Cardiac muscle cell (in vitro differentiated cells and primary cell): ENCODE results near the gene C6orf132. TPM values are rescaled to one million over a fixed set of nuclear protein-coding genes. Genes with fewer than 3 reads are reported as not detected.
"Not testable (repeated sequence)": the region's sequence is repeated elsewhere in the genome, so short reads cannot be mapped to it uniquely, and the experiment has no call there.

ENCODE experiments used
- DNase-seq, 2 donors: peaks; one replicate each; pipeline versions ENCODE4 v3.0.0 to v3.0.0-alpha.2; 2010 to 2017; ENCODE audit warnings: low read depth in 1 of 2, low spot score in 1 of 2
- H3K27ac ChIP-seq: fragments of 200-600 bp; sonication (generic); 2 replicates; pipeline ENCODE4 v1.5.1; 2016
- H3K27me3 ChIP-seq: fragments of 200-600 bp; sonication (generic); 2 replicates; pipeline ENCODE4 v1.6.0; 2016; ENCODE audit warnings: control low read depth
- H3K36me3 ChIP-seq: fragments of 200-600 bp; sonication (generic); 2 replicates; pipeline ENCODE4 v1.5.1; 2016; ENCODE audit warnings: control low read depth
- H3K4me1 ChIP-seq: fragments of 200-600 bp; sonication (generic); 2 replicates; pipeline ENCODE4 v1.8.1; 2017; ENCODE audit warnings: low read depth, mild to moderate bottlenecking, mixed run types
- H3K4me3 ChIP-seq: fragments of 200-600 bp; sonication (generic); 2 replicates; pipeline ENCODE4 v1.5.1; 2016; ENCODE audit warnings: mild to moderate bottlenecking
- H3K9me3 ChIP-seq: fragments of 200-600 bp; sonication (generic); 2 replicates; pipeline ENCODE4 v1.5.1; 2017; ENCODE audit warnings: low read depth, mild to moderate bottlenecking, control low read depth
- CTCF ChIP-seq: IDR thresholded peaks from 2 replicates; pipeline ENCODE4 v1.5.1; 2012; ENCODE audit warnings: low read depth, mild to moderate bottlenecking, low read length
- polyA plus RNA-seq: library from polyadenylated mRNA; unstranded; fragments of >200 nt; fragmentation: Nextera tagmentation; extraction: Ambion mirVana; gene quantifications from 2 replicates; pipeline ENCODE4 v1.2.1, GENCODE V29; 2016
- total RNA-seq: library from RNA; depleted of rRNA; stranded (reverse); fragments of >200 nt; gene quantifications from 2 replicates; pipeline ENCODE4 v1.2.3, GENCODE V29; 2016

C6orf132 gene
- total and polyA plus RNA-seq, 2 experiments from 2014 or later = 0.56 to 2.7 TPM

DNA sequence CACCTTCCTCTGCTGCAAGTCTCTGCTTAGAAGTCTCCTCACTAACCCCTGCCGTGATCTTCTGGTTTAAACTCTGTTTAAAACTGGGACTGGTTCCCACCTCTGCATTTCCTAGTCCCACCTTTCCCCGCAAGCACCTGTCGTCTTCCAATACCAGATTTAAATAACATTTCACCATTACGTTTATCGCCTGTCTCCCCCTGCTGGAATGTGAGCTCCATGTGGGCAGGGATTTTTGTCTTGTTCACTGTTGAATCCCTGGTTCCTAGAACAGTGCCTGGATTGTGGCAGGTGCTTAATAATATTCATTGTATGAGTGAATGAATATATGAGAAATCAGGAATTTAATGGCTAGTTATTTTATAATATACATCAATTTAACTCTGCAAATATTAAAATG lies 33.4 kb upstream of the C6orf132 start:
- no peak for DNase-seq
- peak; percentile 30 for TF ChIP-seq CTCF
- H3K27ac ChIP-seq = no peak overlapping the region
- H3K4me3 ChIP-seq = no peak overlapping the region
- no peaks in the 10 kb centered on the region for H3K9me3 ChIP-seq
- H3K4me1 ChIP-seq = no peaks in the 10 kb centered on the region
- H3K27me3 ChIP-seq = no peaks in the 10 kb centered on the region
- no peaks in the 10 kb centered on the region for H3K36me3 ChIP-seq

DNA sequence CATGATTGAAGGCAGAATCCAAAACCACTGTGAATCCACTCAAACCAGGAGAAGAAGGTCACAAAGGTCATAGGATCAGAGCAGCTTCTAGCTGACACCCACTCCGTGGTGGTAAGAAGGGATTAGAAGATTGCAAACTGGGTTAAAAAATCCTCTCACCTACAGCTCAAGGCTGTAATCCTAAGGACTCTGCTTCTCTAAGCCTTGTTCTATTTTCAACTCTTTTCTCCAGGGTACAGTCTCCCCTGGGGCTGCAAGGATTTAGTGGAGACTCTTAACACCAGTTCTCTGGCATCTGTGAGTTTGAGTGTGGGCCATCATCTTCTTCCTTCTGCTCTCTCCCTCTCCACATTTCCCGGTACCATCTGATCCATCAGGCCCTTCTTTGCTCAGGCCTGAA lies 30.7 kb upstream of the C6orf132 start, which contains the start of gene GUCA1A:
Gene GUCA1A, plus strand, starts transcription at position 264 of the 400 bp plus-strand sequence. CDS start 250 bp downstream, outside the sequence.
- Histone ChIP-seq H3K9me3 (no peaks in the 10 kb centered on the region), H3K4me3 (no peak within 1 kb of the TSS), H3K27me3 (no peaks in the 10 kb centered on the region), H3K36me3 (no peaks in the 10 kb centered on the region), H3K4me1 (no peaks in the 10 kb centered on the region), H3K27ac (no peak within 1 kb of the TSS)
- no peak for TF ChIP-seq CTCF
- DNase-seq = no peak

- no peaks in the 10 kb centered on the region for H3K27me3 ChIP-seq
- H3K36me3 ChIP-seq = no peaks in the 10 kb centered on the region
- no peak overlapping the region for H3K27ac ChIP-seq
- TF ChIP-seq CTCF = no peak
- no peak overlapping the region for H3K4me3 ChIP-seq
- no peaks in the 10 kb centered on the region for H3K9me3 ChIP-seq
- no peak for DNase-seq
- no peaks in the 10 kb centered on the region for H3K4me1 ChIP-seq
Measured at GRCh38 chr6:42171813-42172581, 29.6 kb upstream of the C6orf132 start.

DNA sequence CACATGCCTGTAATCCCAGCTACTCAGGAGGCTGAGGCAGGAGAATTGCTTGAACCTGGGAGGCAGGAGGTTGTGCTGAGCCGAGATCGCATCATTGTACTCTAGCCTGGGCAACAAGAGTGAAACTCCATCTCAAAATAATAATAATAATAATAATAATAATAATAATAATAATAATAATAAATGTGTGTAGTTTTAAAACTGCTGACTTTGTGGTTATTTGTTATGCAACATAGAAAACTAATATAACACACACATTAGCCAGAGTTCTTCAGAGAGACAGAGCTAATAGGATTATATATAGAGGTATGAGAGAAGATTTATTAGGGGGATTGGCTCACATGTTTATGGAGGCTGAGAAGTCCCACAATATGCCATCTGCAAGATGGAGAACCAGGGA lies 27.4 kb upstream of the C6orf132 start:
- DNase-seq, H3K36me3 ChIP-seq, H3K9me3 ChIP-seq, H3K4me3 ChIP-seq, H3K4me1 ChIP-seq, H3K27me3 ChIP-seq, H3K27ac ChIP-seq: not testable (repeated sequence)

GRCh38 chr6:42168650-42169049 lies 26.2 kb upstream of the C6orf132 start:
- no peaks in the 10 kb centered on the region for H3K27me3 ChIP-seq
- DNase-seq = no peak
- TF ChIP-seq CTCF = peak; percentile 17
- H3K4me1 ChIP-seq = no peaks in the 10 kb centered on the region
- no peak overlapping the region for H3K27ac ChIP-seq
- no peaks in the 10 kb centered on the region for H3K36me3 ChIP-seq
- no peak overlapping the region for H3K4me3 ChIP-seq
- no peaks in the 10 kb centered on the region for H3K9me3 ChIP-seq

DNA sequence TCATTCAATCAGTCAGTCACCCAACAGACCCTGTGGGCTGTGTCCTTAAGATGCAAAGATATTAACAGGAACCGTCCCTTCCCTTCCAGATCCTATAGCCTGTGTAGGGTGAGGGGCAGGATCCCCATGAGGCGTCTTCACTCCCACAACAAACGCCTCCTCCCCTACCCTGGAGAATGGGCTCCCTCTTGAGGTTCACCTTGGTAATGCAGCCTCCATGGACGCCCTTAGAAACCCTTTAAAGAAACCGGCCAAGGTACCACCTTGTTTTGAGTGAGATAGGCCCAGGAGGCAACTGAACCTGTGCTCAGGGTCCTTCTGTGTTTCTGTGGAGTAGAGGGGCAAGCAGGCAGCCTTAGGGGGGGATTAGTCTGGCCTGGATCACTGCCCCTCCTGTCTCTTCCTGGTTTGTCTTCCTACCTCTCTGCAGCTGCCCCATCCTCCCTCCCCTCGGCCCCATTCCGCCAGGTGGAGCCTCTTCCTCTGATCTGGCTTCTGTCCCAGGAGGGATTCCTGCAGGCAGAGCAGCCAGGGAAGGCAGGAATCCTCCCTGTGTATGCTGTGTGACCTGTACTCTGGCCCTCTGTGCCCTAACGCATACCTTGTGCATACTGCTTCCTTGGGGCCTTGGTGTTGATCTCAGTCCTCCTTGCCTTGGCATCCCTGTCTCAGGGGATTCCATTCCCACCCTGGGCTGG lies 24.2 kb upstream of the C6orf132 start:
- no peaks in the 10 kb centered on the region for H3K9me3 ChIP-seq
- peak; percentile 93 for TF ChIP-seq CTCF
- no peak overlapping the region for H3K4me3 ChIP-seq
- no peak overlapping the region for H3K27ac ChIP-seq
- no peaks in the 10 kb centered on the region for H3K36me3 ChIP-seq
- peak; percentile 75 to 81 for DNase-seq
- H3K4me1 ChIP-seq = peaks cover 6% of the 10 kb centered on the region
- H3K27me3 ChIP-seq = no peaks in the 10 kb centered on the region
